GM12865 (cell line): ENCODE results near the gene ITLN1.
A peak's percentile ranks its signal among the peaks of the same experiment; 100 is the strongest.
"Not testable (repeated sequence)": the region's sequence is repeated elsewhere in the genome, so short reads cannot be mapped to it uniquely, and the experiment has no call there.

Experiments used
- DNase-seq: peaks from one replicate; pipeline ENCODE4 v3.0.0; 2010; ENCODE audit warnings: low read depth
- H3K4me3 ChIP-seq: 2 replicates; pipeline ENCODE4 v1.5.1; 2011; ENCODE audit warnings: mild to moderate bottlenecking, low read depth, low read length, control low read depth
- TF ChIP-seq, protein P1 (sequence below): IDR thresholded peaks from 2 replicates; pipeline ENCODE4 v1.5.1; 2011; ENCODE audit warnings: low read length, control low read depth, low read depth, inconsistent platforms; ENCODE audit not compliant: insufficient read depth; ENCODE audit errors: missing control alignments

ITLN1 gene

DNA sequence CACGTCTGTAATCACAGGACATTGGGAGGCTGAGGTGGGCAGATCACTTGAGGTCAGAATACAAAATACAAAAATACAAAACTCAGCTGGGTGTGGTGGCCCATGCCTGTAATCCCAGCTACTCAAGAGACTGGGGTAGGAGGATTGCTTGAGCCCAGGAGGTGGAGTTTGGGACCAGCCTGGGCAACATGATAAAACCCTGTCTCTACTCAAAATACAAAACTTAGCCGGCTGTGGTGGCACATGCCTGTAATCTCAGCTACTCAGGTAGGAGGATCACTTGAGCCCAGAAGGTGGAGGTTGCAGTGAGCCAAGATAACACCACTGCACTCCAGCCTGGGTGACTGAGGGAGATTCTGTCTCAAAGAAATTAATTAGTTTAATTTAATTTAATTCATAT is 6.5 kb upstream of the ITLN1 start:
- no peak overlapping the region for H3K4me3 ChIP-seq
- TF ChIP-seq, protein P1, sequence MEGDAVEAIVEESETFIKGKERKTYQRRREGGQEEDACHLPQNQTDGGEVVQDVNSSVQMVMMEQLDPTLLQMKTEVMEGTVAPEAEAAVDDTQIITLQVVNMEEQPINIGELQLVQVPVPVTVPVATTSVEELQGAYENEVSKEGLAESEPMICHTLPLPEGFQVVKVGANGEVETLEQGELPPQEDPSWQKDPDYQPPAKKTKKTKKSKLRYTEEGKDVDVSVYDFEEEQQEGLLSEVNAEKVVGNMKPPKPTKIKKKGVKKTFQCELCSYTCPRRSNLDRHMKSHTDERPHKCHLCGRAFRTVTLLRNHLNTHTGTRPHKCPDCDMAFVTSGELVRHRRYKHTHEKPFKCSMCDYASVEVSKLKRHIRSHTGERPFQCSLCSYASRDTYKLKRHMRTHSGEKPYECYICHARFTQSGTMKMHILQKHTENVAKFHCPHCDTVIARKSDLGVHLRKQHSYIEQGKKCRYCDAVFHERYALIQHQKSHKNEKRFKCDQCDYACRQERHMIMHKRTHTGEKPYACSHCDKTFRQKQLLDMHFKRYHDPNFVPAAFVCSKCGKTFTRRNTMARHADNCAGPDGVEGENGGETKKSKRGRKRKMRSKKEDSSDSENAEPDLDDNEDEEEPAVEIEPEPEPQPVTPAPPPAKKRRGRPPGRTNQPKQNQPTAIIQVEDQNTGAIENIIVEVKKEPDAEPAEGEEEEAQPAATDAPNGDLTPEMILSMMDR, result no peak
- no peak for DNase-seq

DNA sequence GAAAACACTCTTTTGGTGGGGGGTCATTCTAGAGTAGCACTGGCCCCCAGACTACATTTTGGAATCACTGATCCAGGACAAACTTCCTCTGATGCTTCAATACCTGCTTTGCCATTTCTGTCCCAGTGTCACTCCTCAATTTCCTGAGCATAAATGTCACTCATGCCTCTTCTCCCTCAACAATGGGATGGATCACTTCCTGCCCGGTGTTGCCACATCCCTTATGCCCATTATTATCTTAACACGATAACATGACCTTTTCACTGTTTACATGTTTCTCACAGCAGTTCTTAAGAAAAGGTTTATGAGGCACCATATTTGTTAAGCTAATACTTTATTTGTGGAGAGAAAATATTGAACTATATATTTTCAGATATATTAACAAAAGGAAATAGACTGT is 3.9 kb upstream of the ITLN1 start:
- TF ChIP-seq, protein P1, result no peak
- DNase-seq, result no peak

DNA sequence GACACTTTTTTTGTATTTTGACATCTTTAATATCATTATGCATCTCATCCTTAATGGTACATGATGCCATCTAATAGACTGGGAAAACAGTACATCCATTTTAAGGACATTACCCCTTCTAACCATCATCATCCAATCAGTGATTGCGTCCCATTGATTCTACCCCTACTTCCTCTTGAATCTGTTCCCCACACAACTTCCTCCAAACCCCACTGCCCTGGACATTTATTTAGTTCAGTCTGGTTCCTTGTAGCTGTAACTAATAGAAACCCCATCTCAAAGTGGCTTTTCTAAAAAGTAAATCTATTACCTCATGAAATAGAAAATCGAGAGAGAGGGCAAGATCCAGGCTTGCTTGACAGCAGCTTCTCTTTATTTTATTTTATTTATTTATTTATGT is 2.1 kb upstream of the ITLN1 start:
- no peak overlapping the region for H3K4me3 ChIP-seq
- TF ChIP-seq, protein P1, result no peak
- no peak for DNase-seq

More for the DNA sequence above, 3.9 kb upstream of the ITLN1 start:
- H3K4me3 ChIP-seq, result no peak overlapping the region

DNA sequence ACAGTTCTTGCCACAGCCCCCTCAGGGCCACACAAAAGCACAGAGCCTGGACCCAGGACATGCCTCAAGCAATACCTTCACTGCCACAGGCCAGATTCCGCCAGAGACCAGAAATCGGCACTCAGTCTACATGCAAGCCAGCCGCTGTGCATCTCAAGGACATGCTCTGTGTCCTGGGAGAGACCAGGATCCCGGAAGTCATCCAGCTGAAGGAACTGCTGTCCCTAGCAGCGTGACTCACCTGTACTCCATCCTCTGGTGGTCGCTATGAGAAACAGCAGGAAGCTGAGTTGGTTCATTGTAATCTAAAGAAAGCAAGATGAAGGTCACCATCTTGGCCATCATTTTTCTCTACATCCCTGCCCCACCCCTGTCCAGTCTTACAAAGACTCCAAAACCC is 401 bp downstream of the ITLN1 start:
- TF ChIP-seq, protein P1, result peak; percentile 44
- DNase-seq, result peak; percentile 32
- no peak overlapping the region for H3K4me3 ChIP-seq

DNA sequence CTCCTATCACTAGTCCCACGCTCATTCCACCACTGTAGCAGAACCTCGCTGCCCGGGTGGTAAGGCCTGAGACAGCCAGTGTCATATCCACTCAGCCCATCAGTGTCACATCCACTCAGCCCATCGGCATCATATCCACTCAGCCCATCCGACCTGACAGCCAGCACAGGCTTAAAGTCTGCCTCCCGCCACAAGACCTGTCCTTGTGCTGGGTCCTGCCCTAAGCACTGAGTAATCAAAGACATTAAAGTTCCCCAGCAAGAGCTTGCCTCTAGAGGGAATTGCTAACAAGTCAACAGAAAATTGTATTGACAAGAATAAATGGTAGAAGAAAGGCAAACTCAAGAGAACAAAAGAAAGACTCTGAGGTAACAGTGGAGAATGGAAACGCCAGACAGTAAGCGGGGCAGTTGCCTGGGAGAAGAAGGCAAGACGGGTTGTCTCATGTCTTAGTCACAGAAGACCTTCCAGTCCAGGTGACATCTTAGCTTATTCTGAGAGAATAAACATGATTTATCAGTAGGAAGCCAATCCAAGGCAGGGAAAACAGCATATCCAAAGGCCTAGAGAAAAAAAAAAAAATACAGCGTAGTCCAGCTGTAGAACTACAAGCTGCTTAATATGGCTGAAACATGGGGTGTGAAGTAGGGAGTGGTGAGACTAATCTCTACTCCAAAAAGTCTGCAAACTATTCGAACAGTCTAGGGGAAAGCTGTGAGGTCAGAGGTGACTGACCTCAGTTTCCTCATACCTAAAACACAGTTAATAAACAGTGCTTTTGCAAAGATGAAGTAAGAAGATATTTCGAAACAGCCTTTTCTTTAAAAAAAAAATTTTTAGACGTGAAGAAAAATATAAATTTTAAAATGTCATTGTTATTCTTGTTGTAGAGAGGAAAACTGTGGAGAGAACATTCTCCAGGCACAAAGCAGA is 1.1 kb downstream of the ITLN1 start:
- no peak overlapping the region for H3K4me3 ChIP-seq
- TF ChIP-seq, protein P1, result no peak
- no peak for DNase-seq

DNA sequence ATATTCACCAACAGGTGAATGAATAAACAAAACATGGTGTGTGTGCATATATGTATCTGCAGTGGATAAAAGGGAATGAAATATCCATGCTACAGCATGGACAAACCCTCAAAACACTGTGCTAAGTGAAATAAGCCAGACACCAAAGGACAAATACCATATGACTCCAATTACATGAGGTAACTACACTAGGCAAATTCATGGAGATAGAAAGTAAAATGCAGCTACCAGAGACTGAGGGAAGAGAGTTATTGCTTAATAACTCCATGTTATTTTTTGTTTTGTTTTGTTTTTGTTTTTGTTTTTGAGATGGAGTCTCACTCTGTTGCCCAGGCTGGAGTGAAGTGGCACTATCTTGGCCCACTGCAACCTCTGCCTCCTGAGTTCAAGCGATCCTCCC is 2.4 kb downstream of the ITLN1 start:
- no peak for DNase-seq
- no peak overlapping the region for H3K4me3 ChIP-seq
- TF ChIP-seq, protein P1, result no peak

DNA sequence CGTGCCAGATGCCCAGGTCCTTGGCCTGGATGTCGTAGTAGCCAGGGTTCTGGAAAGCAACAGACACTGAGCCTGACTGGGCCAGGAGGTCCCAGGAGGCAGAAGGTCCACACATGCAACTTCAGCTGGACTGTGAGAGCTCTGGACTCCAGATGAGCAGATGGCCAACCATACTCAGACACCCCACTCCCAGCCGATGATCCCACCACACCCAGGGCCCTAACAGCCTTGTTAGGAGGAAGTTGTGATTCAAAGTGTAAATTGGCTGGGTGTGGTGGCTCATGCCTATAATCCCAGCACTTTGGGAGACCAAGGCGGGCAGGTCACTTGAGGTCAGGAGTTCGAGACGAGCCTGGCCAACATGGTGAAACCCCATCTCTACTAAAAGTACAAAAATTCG is 3.7 kb downstream of the ITLN1 start:
- not testable (repeated sequence) for DNase-seq, H3K4me3 ChIP-seq
